Mesodermal cell (in vitro differentiated cells): Measurements from ENCODE around the gene TAF3.

Experiments used
- H3K27ac ChIP-seq: 2 replicates; pipeline ENCODE4 v1.7.0; 2013; ENCODE audit warnings: mild to moderate bottlenecking, low read depth, low read length, moderate library complexity; ENCODE audit not compliant: severe bottlenecking
- H3K36me3 ChIP-seq: 2 replicates; pipeline ENCODE4 v1.7.1; 2013; ENCODE audit warnings: mild to moderate bottlenecking, low read length, moderate library complexity; ENCODE audit not compliant: control insufficient read depth, insufficient read depth
- H3K4me1 ChIP-seq: one replicate; pipeline ENCODE4 v1.7.1; 2013; ENCODE audit warnings: mild to moderate bottlenecking, low read length; ENCODE audit not compliant: insufficient read depth, control insufficient read depth, poor library complexity, severe bottlenecking
- H3K4me3 ChIP-seq: 2 replicates; pipeline ENCODE4 v1.7.0; 2013; ENCODE audit warnings: low read length, control low read depth, mild to moderate bottlenecking; ENCODE audit not compliant: insufficient read depth, poor library complexity, severe bottlenecking; ENCODE audit errors: extremely low read depth
- H3K9me3 ChIP-seq: 2 replicates; pipeline ENCODE4 v1.7.1; 2013; ENCODE audit warnings: mild to moderate bottlenecking, low read length, moderate library complexity; ENCODE audit not compliant: control insufficient read depth
- WGBS, 2 experiments: methylation state at CpG; one replicate each; pipeline ENCODE4 v1.1.5; 2013; ENCODE audit warnings: missing lambda C conversion rate in 2 of 2; ENCODE audit not compliant: insufficient coverage in 2 of 2; 5-methylcytosine and 5-hydroxymethylcytosine counted together

Gene TAF3

GRCh38 chr10:7813481-7813880 lies 4.8 kb upstream of the TAF3 start:
- H3K27ac ChIP-seq = no peak overlapping the region
- H3K4me1 ChIP-seq = no peaks in the 10 kb centered on the region
- H3K36me3 ChIP-seq = peaks cover 7% of the 10 kb centered on the region
- WGBS, 2 experiments = 67% methylated on average over 3 of the region's 3 CpGs
- H3K9me3 ChIP-seq = no peaks in the 10 kb centered on the region
- no peak overlapping the region for H3K4me3 ChIP-seq

DNA sequence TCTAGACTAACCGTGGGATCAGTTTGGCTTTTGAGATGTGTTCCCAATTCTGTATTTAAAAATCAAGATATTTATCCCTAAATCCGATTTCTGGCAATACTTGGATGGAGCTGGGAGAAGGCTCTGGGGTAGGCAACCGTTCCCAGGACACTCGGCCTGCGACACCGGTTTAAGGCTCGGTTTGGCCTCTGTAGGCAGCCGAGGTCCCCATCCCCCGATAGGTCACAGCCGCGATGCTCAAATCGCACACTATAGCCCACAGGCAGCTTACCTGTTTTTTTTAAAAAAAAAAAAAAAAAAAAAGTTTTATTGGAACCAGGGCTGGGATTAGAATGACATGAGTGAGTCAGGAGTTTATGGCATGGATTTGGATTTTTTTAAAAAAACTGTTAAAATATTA lies 729 bp upstream of the TAF3 start:
- H3K4me3 ChIP-seq = peak overlapping the region; percentile 91
- H3K4me1 ChIP-seq = no peaks in the 10 kb centered on the region
- no peak overlapping the region for H3K27ac ChIP-seq
- WGBS, 2 experiments = 40% methylated on average over 2 of the region's 12 CpGs; no CpG with 5 or more reads in 1 of the 2 experiments
- no peaks in the 10 kb centered on the region for H3K9me3 ChIP-seq
- H3K36me3 ChIP-seq = peaks cover 11% of the 10 kb centered on the region

- Histone ChIP-seq H3K4me1 (no peaks in the 10 kb centered on the region), H3K27ac (no peak overlapping the region), H3K9me3 (no peaks in the 10 kb centered on the region), H3K36me3 (peaks cover 13% of the 10 kb centered on the region), H3K4me3 (peak overlapping the region; percentile 91)
- 0 to 1% methylated on average over 9 to 10 of the region's 10 CpGs for WGBS, 2 experiments
Observed at GRCh38 chr10:7817984-7818294, 366 bp upstream of the TAF3 start.

GRCh38 chr10:7819121-7819460 lies 786 bp downstream of the TAF3 start:
- Histone ChIP-seq H3K4me1 (no peaks in the 10 kb centered on the region), H3K9me3 (no peaks in the 10 kb centered on the region), H3K27ac (peak overlapping the region; percentile 41), H3K4me3 (peak overlapping the region; percentile 91), H3K36me3 (peaks cover 16% of the 10 kb centered on the region)
- WGBS, 2 experiments = 1 to 2% methylated on average over 17 of the region's 17 CpGs

DNA sequence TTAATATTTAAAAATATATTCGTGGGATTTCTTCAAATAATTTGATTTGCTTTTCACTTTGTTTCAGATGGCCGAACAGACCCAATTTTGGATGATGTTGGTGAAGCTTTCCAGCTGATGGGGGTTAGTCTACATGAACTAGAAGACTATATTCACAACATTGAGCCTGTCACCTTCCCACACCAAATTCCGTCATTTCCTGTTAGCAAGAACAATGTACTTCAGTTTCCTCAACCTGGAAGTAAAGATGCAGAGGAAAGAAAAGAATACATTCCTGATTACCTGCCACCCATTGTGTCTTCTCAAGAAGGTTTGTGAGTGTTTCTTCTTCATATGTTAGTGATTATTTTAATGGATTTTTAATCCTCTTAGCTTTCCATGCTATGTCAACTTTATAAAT lies 5.9 kb downstream of the TAF3 start:
- no peak overlapping the region for H3K4me3 ChIP-seq
- peaks cover 8% of the 10 kb centered on the region for H3K4me1 ChIP-seq
- H3K9me3 ChIP-seq = no peaks in the 10 kb centered on the region
- no CpG with 5 or more reads among the region's 3 CpGs for WGBS, 2 experiments
- no peak overlapping the region for H3K27ac ChIP-seq
- H3K36me3 ChIP-seq = peaks cover 52% of the 10 kb centered on the region

DNA sequence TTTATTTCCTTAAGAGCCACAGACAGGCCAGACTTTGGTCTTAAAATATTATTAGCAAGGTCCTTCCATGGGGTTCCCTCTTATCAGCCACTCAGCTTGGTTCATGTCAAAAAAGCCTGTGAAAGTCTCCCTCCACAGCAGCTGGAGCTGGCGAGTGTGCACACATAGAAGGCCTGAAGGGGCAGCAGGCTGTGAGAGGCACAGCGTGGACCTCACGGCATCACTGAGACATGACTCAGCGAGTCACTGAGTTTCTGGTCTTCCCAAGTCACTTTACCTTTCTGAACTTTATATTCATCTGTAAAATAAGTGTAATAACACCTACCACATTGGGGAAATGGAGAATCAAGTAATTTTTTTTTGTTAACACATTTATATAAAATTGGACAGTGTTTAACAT lies 8.7 kb downstream of the TAF3 start:
- Histone ChIP-seq H3K36me3 (peaks cover 49% of the 10 kb centered on the region), H3K27ac (peak overlapping the region; percentile 41), H3K4me1 (peaks cover 8% of the 10 kb centered on the region), H3K4me3 (no peak overlapping the region), H3K9me3 (no peaks in the 10 kb centered on the region)
- 60 to 63% methylated on average over 1 of the region's 4 CpGs for WGBS, 2 experiments

DNA sequence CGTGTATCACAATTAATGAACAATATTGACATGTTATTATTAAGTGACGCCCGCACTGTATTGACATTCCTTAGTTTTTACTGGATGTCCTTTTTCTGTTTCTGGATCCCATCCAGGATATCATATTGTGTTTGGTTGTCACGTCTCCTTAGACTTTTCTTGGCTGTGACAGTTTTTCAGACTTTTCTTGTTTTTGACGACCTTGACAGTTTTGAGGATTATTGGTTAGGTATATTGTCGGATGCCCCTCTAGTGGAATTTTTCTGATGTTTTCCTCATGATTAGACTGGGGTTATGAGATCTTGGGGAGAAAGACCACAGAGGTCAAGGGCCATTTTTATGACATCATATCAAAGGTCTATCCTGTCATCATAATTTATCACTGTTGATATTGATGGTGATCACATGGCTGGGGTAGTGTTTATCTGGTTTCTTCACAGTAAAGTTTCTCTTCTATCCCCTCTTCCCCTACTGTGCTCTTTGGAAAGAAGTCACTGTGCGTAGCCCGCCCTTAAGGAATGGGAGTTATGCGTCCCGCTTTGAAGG lies 11.1 kb downstream of the TAF3 start:
- H3K4me1 ChIP-seq = peaks cover 8% of the 10 kb centered on the region
- no peak overlapping the region for H3K27ac ChIP-seq
- no peak overlapping the region for H3K4me3 ChIP-seq
- no peaks in the 10 kb centered on the region for H3K9me3 ChIP-seq
- 100% methylated on average over 1 of the region's 10 CpGs; no CpG with 5 or more reads in 1 of the 2 experiments for WGBS, 2 experiments
- H3K36me3 ChIP-seq = peaks cover 39% of the 10 kb centered on the region

- no peak overlapping the region for H3K4me3 ChIP-seq
- no CpG with 5 or more reads among the region's 1 CpG for WGBS, 2 experiments
- H3K4me1 ChIP-seq = peaks cover 1% of the 10 kb centered on the region
- H3K9me3 ChIP-seq = no peaks in the 10 kb centered on the region
- H3K36me3 ChIP-seq = peaks cover 23% of the 10 kb centered on the region
- H3K27ac ChIP-seq = no peak overlapping the region
Observed at GRCh38 chr10:7832060-7832459, 13.8 kb downstream of the TAF3 start.

DNA sequence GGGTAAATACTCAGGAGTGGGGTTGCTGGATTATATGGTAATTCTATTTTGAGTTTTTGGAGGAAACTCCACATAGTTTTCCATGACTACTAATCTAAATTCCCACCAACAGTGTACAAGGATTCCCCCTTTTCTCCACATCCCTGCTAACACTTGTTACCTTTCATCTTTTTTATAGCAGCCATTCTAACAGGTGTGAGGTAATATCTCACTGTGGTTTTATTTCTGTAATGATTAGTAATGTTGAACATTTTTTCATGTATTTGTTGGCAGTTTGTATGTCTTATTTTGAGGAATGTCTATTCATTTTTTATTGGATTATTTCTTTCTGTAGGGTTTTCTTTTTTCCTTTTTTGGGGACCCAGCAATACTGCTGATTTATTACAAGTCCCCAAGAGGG lies 14.9 kb downstream of the TAF3 start:
- H3K4me3 ChIP-seq = no peak overlapping the region
- H3K4me1 ChIP-seq = no peaks in the 10 kb centered on the region
- H3K27ac ChIP-seq = no peak overlapping the region
- H3K36me3 ChIP-seq = peaks cover 14% of the 10 kb centered on the region
- H3K9me3 ChIP-seq = no peaks in the 10 kb centered on the region

GRCh38 chr10:7834262-7834661 lies 16.0 kb downstream of the TAF3 start:
- H3K36me3 ChIP-seq = peaks cover 10% of the 10 kb centered on the region
- H3K4me1 ChIP-seq = no peaks in the 10 kb centered on the region
- H3K9me3 ChIP-seq = no peaks in the 10 kb centered on the region
- H3K4me3 ChIP-seq = no peak overlapping the region
- WGBS, 2 experiments = no CpG with 5 or more reads among the region's 3 CpGs
- H3K27ac ChIP-seq = no peak overlapping the region

DNA sequence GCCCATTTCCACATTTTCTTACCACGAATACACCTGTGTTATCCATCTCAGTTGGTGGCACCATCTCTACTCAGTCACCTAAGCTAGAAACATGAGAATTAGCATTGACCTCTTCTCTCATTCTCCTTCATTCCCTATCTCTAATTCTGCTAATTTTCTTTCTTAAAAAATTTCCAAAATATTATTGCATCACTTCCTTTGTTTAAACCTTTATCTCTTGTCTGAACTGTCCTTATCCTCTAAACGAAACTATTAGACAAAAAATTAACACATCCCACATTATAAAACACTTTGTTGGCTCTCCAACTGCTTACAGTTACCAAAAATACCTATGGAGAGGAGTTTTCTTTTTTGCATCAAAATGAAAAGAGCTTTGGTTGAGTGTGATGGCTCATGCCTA lies 18.3 kb downstream of the TAF3 start:
- peaks cover 5% of the 10 kb centered on the region for H3K36me3 ChIP-seq
- WGBS, 2 experiments = 90 to 100% methylated on average over 1 to 2 of the region's 2 CpGs
- no peak overlapping the region for H3K4me3 ChIP-seq
- H3K27ac ChIP-seq = no peak overlapping the region
- no peaks in the 10 kb centered on the region for H3K9me3 ChIP-seq
- H3K4me1 ChIP-seq = no peaks in the 10 kb centered on the region

- Histone ChIP-seq H3K36me3 (peaks cover under 1% of the 10 kb centered on the region), H3K4me3 (no peak overlapping the region), H3K27ac (no peak overlapping the region), H3K4me1 (peaks cover 4% of the 10 kb centered on the region), H3K9me3 (no peaks in the 10 kb centered on the region)
- WGBS, 2 experiments = no CpG with 5 or more reads among the region's 1 CpG
Observed at GRCh38 chr10:7846591-7846990, 28.3 kb downstream of the TAF3 start.
